Umbilical cord (tissue), 2 donors: Measurements from ENCODE around the gene FBLIM1. TPM values are rescaled to one million over a fixed set of nuclear protein-coding genes. Genes with fewer than 3 reads are reported as not detected.

Experiments
- DNase-seq: peaks from one replicate; pipeline ENCODE4 v3.0.0-alpha.2; 2015; ENCODE audit warnings: low spot score
- total RNA-seq: library from RNA; depleted of rRNA; stranded (reverse); fragments of >200 nt; gene quantifications from one replicate; pipeline ENCODE4 v1.2.3, GENCODE V29; 2014; ENCODE audit warnings: low replicate concordance; ENCODE audit not compliant: insufficient read depth

FBLIM1 gene
- total RNA-seq, 1 donor from 2014 or later = 134 TPM

DNA sequence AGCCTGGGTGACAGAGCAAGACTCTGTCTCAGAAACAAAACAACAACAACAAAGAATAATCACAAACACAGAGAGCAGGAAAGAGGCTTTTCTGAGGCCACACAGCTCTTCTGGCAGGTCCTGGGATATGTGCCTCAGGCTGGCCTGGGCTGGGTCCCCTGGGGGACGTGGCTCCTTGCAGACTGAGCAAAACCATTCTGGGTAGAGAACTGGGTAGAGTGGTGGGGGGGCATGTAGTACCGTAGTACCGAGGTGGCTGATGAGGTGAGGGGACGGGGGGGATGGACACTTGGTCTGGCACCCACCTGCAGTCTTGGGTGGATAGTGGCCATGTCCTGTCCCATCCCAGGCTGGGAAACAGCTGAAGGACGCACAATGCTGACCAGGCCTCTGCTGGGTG lies 10.3 kb upstream of the FBLIM1 start:
- no peak for DNase-seq

DNA sequence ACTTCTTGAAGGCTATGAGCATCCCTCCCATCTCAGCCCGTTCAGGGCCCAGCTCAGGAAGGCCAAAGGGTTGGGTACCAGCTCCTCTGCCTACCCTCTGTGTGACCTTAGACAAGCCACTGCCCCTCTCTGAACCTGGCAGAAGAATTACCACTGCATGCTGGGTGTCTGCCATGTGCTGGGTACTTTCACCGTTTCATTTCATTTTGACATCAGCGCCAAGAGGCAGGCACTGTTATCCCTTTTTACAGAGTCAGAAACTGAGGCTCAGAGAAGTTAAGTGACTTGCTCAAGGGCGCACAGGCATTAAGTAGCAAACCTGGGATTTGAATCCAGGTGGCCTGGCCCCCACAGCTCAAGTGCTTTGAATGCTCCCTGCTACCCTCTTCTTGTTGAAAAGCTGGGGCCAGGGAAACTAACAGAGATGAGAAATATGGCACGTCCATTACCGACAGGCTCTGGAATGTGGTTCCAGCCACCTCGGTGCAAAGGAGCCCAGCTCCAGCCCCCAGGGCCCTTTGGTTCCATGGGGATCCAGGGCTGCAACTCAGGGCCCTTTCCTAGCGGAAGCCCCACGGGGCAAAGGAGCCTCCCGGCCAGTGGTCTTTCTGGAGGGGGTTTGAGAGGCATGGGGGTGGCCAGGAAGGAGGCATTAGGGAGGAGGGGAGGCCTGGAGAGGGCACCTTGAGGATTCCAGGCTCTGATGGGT lies 9.8 kb upstream of the FBLIM1 start:
- DNase-seq = no peak

DNA sequence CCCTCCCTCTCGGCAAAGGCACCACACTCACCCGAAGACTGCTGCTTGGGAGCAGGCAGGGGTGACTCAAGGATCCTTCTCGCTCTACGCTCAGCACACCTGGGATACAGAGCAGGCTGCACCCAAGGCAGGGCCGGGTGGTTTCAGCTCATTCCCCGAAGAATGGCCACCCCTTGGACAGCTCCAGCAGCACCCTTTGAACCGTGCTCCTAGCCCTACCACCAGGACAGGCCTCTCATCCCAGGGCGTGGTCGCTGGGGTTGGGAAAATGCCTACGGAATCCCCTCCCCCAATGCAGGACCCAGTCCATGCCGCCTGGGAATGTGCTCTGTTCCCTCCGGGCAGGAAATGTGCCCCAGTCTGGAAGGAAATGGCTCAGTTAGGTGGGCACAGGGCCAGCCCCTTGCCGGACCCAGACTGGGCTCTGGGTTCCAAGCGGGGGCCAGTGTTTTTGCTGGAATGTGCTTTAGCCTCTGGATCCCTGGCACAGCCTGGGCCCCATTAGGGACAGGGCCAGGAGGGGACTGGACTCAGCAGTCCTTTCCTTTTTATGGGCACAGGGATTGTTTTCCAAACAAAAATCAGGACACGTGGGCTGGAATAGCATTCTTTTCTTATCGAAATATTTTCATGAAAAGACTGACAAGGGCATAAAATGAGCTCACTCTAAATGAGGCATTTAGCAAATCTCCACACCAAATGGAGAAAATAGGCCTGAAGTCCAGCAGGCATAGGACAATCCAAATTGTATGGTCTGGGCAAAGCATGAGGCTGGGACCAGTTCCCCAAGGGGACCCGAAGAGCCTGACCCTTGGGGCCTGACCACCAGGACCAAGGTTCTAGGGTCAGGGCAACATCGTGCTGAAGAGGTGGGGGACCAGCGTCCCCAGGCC lies 8.9 kb upstream of the FBLIM1 start:
- peak; percentile 72 for DNase-seq

DNA sequence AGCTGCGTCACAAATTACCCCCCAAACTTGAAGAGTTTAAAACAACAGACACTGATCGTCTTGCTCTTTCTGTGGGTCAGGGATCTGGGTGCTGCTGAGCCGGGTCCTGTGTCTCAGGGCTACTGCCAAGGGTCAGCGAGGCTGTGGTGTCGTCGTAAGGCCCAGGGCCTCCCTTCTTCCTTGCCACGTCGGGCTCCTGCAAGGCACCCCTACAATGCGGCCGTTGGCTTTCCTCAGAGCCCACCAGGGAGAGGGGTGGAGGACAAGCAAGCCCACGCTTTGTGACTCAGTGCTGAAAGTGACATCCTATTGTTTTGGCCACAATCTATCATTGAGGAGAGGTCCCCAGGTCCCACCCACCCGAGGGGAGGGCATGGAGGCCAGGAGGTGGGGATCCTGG lies 7.7 kb upstream of the FBLIM1 start:
- no peak for DNase-seq

DNA sequence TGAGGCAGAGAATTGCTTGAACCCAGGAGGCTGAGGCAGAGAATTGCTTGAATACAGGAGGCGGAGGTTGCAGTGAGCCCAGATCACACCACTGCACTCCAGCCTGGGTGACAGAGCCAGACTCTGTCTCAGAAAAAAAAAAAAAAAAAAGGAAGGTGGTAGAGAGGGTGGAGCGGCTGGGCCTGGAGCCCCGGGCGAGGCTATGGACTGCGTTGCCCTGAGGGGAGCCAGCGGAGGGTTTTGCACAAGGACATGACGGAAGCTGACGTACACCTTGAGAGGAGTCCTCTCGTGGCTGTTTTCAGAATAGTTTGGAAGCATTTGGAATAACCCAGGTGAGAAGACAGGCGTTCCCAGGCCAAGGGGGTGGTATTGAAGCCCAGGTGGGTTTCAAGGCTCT lies 6.9 kb upstream of the FBLIM1 start:
- DNase-seq = no peak

DNA sequence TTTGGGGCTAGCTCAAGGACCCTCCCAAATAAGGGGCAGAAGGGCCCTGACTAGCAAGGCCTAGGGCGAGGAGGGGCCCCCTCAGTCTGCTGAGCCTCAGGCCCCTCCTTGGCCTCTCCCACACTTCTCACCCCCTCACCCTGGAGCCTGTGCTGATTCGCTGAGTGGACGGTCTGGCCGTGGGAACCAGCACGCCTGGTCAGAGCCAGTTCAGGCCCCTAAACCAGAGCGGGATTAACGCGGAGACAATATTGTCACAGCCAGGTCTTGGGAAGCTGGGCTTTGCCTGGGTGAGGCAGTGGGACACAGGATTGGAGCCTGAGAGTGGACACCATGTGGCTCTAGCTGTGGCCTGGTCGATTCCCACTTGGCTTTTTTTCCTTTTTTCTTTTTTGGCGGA lies 4.8 kb upstream of the FBLIM1 start:
- DNase-seq = no peak

DNA sequence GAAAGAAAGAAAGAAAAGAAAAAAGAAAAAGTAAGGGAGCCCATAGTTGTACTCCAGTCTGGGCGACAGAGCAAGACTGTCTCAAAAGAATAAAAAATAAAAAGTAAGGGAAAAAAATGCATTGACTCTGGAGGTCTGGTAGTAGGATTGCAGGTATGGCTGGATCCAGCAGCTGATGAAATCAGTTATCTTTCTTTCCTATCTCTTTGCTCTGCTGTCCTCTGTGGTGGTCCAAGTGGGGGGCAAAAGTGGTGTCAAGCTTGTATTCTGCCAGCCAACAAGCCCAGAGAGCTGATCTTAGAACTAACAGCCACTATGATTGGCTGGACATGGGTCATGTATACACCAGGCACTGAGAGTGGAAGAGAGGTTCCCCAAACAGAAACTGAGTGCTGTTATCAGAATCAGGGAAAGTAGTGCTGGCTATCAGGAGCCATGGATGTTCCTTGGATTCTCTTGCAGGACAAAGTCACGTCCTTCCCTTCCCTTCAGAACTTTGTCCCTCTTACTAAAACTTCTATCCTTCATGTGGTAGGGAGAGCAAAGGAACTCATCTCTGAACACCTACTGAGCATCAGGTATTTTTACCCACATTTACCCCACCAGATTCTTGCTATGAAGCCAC lies 3.5 kb upstream of the FBLIM1 start:
- no peak for DNase-seq

DNA sequence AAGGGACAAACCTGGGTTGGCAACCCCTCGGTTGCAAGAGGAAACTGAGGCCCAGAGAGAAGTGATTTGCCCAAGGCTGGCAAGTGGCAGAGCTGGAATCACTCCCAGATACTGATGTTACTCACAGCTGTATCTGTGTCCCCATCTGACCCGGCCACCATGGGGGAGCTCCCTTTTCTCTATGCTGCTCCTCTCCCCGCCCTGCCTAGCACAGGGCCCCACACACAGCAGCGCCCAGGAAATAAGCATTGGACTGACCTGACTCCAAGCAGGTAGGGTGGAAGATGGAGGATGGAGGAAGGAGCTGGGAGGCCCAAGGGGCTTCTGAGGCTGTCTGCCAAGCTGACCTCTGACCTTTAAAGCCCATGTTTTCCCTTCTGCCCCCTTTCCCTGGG lies 3.0 kb upstream of the FBLIM1 start:
- DNase-seq = no peak

DNA sequence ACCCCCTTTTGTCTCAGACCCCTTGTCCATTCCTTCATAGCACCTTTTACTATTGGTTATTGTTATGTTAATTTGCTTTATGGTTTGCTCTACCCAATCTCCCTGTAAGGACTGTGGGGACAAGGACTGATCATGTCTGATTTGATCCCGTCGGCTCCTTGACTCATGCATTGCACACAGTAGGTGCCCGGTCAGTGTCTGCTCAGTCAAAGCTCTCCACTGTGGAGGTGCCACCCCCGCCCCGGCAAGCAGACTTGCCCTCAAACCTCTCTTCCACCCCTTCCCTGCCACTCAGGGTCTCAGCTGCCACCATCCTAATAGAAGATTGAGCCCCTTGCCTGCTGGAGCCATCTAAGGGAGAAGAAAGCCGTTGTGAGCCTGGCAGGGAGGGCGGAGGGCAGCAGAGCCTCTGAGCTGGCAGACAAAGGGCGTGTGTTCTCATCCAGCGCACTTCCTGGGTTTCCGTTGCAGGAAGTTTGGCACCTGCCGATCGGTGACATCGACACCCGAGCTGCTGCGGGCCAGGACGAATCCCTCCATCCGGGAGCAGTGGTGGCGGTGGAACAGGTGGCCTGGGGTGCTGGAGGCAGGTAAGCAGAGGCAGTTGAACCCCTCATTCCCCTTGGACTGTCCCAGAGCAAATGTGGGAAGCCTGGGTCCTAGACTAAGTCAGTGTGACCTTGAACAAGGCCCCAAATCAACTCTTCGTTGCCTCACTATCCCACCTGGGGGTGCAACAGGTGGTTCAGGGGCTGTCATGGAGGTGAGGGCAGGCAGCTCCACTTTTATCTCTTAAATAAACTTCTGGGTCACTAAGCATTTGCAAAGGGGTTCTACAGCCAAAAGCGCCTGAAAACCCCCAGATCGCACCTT lies 2.2 kb upstream of the FBLIM1 start:
- no peak for DNase-seq

DNA sequence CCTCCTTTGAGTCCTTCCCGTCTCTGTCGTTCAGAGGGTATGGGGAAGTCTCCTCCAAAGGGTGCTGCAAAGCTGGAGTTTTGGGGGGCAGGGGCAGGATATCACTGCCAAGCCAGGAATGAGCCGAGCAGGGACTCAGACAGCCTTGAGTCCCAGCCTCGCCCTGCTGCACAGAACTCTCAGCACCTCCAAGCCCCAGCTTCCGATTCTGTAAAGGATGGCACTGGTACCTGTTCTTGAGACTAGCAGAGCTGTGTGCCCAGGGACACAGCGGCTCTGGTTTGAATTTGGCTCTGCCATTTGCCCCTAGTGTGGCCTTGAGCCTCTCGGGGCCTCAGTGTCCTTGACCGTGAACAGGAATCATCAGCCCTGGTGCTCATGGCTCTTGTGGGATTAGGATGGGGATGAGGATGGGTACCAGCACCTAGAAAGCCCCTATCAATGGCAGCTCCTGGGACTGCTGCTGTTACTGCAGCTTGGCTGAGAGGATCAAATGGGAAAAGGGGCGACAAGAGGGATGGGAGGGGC lies 1.5 kb upstream of the FBLIM1 start:
- DNase-seq = no peak

DNA sequence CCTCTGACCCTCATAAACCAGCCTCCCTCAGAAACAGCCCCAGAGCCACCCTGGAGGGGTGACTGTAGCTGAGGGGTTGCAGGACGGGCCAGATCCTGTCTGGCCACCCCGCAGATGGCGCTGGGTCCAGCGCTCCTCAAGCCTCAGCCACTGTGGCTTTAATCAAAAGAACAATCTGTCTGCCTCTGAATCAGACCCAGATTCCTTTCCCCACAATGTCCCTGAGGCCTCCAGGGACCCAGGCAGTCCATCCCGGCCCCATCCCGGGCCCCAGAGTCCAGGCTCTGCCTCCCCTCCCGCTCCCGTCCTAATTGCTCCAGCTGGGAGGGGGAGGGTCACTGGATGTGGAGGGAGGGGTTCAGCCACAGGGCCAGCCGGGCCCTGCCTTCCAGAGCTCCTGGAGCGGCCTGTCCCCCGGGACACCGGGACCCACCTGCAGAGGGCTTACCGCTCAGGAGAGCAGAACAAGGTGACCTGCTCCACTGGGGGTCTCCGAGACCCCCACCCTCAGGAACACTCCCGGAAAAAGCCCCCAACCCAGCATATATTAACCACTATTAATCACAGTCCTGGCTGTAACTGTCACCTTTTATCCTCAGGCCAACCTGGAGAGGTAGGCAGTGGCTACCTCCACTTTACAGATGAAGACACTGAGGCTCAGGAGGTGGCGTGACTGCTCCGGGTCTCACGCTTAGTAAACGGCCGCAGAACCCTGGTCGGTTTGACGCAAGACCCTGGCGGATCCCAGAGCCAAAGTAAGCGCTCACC lies 836 bp upstream of the FBLIM1 start:
- DNase-seq = peak; percentile 58

DNA sequence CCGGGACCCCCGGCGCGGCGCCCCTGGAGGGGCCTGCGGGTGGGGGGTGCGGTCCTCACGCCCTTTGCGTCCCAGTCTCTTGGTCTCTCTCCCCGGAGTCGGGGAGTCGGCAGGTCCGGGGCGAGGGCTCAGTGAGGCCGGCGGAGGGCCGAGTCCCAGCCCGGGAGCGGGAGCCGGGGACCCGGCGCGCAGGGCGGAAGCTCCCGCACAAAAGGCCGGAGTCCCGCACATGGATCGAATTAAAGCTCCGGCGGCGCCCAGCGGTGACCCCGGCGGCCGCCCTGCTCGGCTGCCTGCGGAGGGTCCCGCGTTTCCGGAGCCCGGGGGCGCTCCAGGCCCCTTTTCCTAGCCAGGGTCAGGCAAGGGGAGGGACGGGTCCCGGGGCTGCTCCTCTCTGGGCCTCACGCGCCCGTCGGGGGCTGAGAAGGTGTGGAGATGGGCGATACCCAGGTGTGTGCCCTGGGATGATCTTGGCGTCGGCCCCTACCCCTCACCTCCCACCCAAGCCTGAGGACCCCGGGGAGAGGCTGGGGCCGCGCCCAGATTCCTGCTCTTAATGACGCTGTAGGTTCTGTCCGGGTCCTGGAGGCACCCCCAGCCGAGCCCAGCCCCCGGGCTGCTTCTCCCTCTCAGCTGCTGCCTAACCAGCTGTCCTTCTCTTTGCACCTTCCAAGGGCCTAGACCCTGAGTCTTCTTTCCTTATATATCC lies 512 bp downstream of the FBLIM1 start:
- DNase-seq = no peak

DNA sequence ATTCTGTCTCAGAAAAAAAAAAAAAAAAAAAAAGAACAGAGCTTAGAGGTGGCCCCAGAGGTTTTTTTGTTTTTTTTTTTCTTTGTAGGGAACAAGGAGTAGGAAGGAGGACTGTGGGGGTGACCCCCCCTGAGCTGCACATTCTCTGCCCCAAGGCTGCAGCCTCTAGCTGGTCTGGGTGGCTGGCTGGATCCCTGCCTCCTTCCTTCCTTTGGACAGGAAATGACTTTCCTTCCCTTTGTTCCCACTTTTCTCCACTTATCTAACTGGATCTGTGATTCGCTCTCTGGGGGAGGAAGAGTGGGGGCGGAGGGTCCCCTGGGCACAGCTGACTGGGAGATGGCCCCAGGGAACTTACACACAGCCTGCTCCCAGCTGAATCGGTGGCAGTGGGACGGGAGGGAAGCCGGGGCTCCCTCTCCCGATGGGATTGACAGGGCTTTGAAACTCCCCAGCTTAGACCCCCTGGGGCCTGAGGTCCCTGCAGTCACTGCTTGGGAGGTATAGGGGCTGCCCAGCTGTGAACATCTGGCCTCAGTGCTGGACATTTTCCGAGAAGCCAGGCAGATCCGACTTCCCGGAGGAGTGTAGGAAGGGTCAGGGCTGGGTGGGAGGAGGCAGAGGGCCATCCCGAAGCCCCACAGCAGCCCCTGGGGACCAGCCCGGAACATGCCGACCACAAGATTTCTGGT lies 2.1 kb downstream of the FBLIM1 start:
- peak; percentile 59 for DNase-seq

DNA sequence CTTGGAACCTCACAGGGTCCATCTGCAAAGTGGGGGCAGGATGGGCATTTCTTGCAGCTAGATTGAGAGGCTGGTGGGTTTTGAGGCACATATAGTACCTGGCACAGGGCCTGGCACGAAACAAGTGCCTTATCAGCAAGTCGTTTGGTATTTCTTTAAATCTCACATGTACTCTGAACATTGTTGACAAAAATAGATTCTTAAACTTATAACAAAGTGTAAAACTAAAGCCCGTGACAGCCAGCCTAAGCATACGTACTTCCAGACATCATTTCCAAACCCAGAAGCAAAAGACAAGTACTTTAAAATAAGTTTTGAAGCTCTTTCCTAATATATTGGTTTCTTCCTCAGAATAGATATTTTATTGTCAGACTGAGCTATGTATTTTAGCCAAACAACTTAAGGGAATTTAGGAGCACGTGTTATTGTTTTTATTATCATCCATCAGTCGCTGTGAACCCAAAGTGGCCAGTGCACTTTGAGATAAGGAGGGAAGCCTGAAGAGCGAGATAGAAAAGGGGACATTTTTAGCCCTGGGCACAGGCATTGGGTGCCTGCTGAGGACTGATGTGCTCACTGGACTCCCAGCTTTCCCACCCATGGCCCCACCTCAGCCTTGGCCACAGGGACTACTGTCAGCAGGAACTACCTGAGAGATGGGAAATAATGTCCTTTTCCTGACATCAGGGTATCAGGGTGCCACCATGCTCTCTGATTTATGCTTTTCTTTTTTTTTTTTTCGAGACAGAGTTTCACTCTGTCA lies 3.0 kb downstream of the FBLIM1 start:
- DNase-seq = no peak

DNA sequence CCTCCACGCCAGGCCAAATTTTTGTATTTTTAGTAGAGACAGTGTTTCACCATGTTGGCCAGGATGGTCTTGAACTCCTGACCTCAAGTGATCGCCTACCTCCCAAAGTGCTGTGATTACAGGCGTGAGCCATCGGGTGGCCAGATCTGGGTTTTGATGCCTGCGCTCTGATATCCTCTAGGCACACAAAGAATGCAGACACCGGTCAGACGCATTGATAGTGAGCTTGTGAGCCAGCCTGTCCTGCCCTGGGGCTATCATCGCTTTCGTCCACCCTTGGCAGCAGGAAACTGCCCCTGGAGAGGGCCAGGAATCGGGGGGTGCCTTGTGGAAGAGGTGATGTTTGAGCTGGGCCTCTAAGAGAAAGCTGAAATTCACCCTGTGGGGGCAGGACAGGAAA lies 4.0 kb downstream of the FBLIM1 start:
- no peak for DNase-seq

DNA sequence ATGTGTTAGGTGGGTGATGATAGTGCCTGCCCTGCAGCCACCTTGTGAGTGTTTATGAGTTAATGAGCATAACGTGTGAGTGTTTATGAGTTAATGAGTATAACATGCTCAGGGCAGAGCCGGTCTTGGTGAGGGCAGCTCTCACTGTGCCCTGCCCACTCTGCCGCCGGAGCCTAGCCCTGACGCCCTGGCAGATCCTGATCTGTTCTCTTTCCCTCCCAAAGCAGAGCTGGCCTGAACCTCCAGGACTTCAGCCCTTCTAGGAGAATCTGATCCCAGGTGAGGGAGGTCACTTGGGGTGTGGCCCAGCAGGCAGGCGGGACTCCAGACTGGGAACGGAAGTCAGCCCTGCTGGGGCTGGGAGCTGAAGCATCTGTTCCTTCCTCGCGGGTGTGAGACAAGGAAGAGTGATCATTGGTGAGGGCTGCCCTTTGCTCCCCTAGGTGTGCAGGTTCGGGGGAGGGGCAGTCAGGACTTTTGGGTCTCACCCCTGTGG lies 5.7 kb downstream of the FBLIM1 start:
- DNase-seq = no peak

DNA sequence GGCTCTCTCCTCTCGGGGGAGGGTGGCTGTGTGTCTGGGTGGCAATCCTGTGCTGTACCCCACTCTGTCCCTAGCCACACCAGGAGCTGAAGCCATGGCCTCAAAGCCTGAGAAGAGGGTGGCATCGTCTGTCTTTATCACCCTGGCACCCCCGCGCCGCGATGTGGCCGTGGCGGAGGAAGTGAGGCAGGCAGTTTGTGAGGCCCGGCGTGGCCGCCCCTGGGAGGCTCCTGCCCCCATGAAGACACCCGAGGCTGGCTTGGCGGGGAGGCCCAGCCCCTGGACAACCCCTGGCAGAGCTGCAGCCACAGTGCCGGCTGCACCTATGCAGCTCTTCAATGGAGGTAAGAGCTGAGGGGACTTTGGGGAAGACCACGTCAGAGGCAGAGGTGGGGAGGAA lies 6.3 kb downstream of the FBLIM1 start:
- DNase-seq = no peak

DNA sequence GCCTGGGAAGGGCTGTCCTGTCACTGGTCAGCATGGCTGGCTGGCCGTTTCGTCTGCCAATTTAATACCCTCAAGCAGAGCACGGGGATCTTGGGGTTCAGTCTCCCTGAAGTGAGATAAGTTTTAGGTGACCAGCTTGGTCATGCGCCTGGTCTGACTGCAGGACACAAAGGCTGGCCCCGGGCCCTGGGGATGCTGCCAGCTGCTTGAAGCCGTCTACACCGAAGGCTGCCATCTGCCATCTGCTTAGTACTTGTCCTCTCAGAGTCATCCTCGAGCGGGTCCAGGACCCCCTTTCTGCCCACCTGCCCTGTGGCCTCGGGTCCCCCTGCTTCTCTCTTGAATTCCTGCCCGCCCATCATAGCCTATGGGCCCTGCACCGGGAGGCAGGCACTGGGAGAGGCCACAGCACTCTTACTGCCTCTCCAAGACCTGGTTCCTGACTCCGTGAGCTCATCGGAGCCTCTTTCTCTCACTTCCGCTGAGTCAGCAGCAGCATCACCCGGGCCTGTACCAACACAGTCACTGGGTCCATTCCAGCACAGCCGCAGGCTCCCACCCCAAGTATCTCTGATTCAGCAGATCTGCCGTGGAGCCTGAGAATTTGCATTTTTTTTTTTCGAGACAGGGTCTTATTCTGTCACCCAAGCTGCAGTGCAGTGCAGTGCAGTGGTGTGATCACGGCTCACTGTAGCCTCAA lies 7.0 kb downstream of the FBLIM1 start:
- DNase-seq = peak; percentile 65
